Bronchial epithelial cell (primary cell): ENCODE measurements around the gene THBS2. TPM values are rescaled to one million over a fixed set of nuclear protein-coding genes. Genes with fewer than 3 reads are reported as not detected.

ENCODE experiments used
- DNase-seq: peaks from one replicate; pipeline ENCODE4 v3.0.0-alpha.2; 2010; ENCODE audit warnings: low read depth
- FAIRE-seq: peaks from 2 replicates; lab custom pipeline; 2011; peaks lifted over from hg19 to GRCh38; lab: Jason Lieb, UNC
- H3K27me3 ChIP-seq: 2 replicates; pipeline ENCODE4 v1.5.1; 2011; ENCODE audit warnings: low read length; ENCODE audit not compliant: control insufficient read depth, insufficient read depth
- H3K36me3 ChIP-seq: 2 replicates; pipeline ENCODE4 v1.5.1; 2011; ENCODE audit warnings: low read length; ENCODE audit not compliant: control insufficient read depth, insufficient read depth
- H3K4me3 ChIP-seq: 2 replicates; pipeline ENCODE4 v1.5.1; 2011; ENCODE audit warnings: mild to moderate bottlenecking, low read depth, low read length, control low read depth
- CTCF ChIP-seq: IDR thresholded peaks from 2 replicates; pipeline ENCODE4 v1.5.1; 2011; ENCODE audit warnings: mild to moderate bottlenecking, moderate library complexity, low read length, control low read depth, inconsistent platforms; ENCODE audit not compliant: insufficient read depth, severe bottlenecking
- total RNA-seq: library from RNA; depleted of rRNA; stranded (reverse); fragments of >200 nt; gene quantifications from 2 replicates; pipeline ENCODE4 v1.2.1, GENCODE V29; 2014

Gene THBS2
- total RNA-seq, 1 donor from 2014 or later: 8.7 TPM

- FAIRE-seq (no peak), DNase-seq (no peak)
- H3K36me3 ChIP-seq: no peaks in the 10 kb centered on the region
- no peak overlapping the region for H3K4me3 ChIP-seq
- TF ChIP-seq CTCF: no peak
- H3K27me3 ChIP-seq: no peaks in the 10 kb centered on the region
These were observed 30.3 kb upstream of the THBS2 start for GRCh38 chr6:169283924-169284323.

GRCh38 chr6:169282043-169282442 lies 28.4 kb upstream of the THBS2 start:
- FAIRE-seq (no peak), DNase-seq (no peak)
- Histone ChIP-seq H3K4me3 (no peak overlapping the region), H3K36me3 (no peaks in the 10 kb centered on the region), H3K27me3 (no peaks in the 10 kb centered on the region)
- no peak for TF ChIP-seq CTCF

GRCh38 chr6:169277619-169278018 lies 24.0 kb upstream of the THBS2 start:
- FAIRE-seq (no peak), DNase-seq (no peak)
- no peaks in the 10 kb centered on the region for H3K36me3 ChIP-seq
- H3K27me3 ChIP-seq: no peaks in the 10 kb centered on the region
- H3K4me3 ChIP-seq: no peak overlapping the region
- no peak for TF ChIP-seq CTCF

GRCh38 chr6:169274781-169275180 lies 21.1 kb upstream of the THBS2 start:
- no peak for DNase-seq
- Histone ChIP-seq H3K36me3 (no peaks in the 10 kb centered on the region), H3K27me3 (no peaks in the 10 kb centered on the region), H3K4me3 (no peak overlapping the region)
- no peak for FAIRE-seq
- no peak for TF ChIP-seq CTCF

GRCh38 chr6:169273511-169273910 lies 19.9 kb upstream of the THBS2 start:
- DNase-seq (no peak), FAIRE-seq (no peak)
- Histone ChIP-seq H3K36me3 (no peaks in the 10 kb centered on the region), H3K27me3 (no peaks in the 10 kb centered on the region), H3K4me3 (no peak overlapping the region)
- no peak for TF ChIP-seq CTCF

GRCh38 chr6:169271877-169272216 lies 18.2 kb upstream of the THBS2 start:
- DNase-seq (no peak), FAIRE-seq (no peak)
- Histone ChIP-seq H3K27me3 (no peaks in the 10 kb centered on the region), H3K36me3 (no peaks in the 10 kb centered on the region), H3K4me3 (no peak overlapping the region)
- TF ChIP-seq CTCF: no peak
